ELR (cell line): ENCODE data around the gene GRIK4.
A peak's percentile ranks its signal among the peaks of the same experiment; 100 is the strongest.
"Not testable (repeated sequence)": the region's sequence is repeated elsewhere in the genome, so short reads cannot be mapped to it uniquely, and the experiment has no call there.

Experiments used
- DNase-seq: peaks from one replicate; pipeline ENCODE4 v3.0.0-alpha.2; 2015; ENCODE audit warnings: low read depth

GRIK4 gene

DNA sequence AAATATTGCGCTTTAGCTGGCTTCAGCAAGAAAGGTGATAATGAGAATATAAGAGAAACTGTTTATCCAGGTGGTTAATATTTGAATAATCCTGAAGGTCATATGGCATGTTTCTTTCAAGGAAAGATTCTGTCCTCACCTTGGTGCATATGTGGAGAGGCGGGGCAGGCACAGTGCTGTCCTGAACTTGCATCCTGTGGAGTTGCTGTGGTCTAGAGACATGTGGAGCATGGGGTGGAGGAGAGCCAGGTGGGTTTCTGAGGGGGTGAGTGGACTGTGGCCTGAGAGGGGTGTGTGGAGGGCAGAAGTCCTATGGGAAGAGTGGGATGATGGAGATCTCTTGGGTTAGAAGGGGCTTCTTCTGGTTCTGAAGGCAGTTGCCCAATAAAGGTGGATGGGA is 65.5 kb downstream of the GRIK4 start:
- no peak for DNase-seq

DNA sequence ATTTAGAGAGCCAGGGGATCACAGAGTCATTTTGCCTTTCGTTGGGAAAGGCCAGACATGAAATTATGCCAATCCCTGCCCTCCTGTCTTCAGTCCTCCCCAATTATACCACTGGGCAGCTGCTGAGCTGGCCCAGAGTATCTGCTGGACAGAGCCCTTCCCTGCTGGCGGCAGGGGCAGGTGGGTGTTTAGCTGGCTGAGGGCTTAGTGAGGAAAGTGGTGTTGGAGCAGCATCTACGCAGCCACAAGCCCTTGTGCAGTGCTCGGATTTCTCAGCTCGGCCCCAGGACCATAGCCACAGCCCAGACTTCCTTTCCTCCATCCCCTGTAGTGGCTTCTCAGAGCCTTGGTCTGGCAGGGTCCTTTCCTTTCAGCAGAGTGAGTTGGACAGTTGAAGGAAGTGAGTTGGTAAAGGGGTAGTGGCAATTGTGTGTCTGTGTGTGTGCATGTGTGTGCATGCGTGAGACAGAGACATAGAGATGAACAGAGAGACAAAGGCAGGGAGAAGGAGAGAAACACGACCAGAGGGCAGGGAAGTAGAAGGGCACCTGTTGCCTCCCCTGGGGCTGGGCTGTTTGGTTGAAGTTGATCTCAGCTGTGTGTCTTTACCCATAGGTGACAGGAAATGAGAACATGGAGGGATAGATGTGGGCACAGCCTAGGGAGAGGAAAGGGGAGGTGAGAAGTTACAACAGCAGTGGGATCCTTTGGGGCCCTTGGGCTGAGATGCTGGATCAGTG is 66.2 kb downstream of the GRIK4 start:
- DNase-seq: no peak

DNA sequence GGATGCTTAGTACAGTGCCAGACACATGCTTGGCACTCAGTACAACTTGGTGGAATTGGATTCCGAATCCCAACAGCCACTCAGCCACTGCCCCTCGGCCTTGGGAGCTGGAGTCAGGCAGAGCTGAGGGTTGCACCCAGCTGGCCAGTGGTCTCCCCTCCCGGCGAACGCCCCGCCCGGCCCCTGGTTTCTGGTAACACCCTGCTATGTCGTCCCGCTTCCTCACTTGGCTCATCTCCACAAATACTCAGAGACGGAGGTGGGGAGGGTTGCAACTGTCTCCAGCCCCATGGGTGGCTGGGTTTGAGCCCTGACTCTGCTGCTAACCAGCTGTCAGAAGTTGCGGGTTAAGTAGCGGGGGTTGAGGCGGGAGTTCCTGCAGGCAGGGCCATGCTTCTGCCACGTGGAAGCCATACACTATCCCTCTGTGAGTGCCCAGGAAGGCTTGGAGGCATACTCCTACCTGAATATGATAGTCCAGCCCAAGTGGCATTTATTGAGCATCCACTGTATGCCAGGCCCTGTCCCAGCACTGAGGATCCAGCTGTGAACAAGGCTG is 67.1 kb downstream of the GRIK4 start:
- no peak for DNase-seq

DNA sequence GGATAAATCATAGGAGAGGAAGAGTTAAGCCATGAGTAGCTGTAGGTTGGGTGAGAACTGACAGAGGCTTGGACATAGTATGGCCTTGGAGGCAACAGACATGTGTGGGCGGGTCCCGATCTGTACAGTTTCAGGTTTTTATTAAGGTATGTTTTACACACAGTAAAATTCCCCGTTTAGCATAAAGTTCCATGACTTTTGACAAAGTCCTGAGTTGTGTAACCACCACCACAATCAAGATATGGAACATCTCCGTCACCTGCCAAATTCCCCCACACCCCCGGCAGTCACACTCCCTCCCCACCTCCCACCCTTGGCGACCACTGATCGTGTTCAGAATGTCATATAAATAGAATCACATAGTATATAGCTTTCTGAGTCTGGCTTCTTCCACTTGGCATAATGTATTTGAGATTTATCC is 68.1 kb downstream of the GRIK4 start:
- DNase-seq: no peak

DNA sequence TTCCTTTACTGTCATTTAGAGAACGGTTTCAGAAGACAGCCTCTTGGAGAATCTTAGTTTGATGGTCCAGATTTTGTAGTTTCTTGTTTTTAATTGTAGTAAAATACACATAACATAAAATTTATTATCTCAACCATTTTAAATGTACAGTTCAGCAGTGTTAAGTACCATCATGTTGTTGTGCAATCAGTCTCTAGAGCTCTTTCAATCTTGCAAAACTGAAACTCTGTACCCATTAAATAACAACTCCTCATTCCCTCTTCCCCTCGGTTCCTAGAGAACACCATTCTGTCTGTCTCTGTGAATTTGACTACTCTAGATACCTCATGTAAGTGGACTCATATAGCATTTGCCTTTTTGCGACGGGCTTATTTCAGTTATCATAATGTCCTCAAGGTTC is 69.8 kb downstream of the GRIK4 start:
- DNase-seq: no peak

DNA sequence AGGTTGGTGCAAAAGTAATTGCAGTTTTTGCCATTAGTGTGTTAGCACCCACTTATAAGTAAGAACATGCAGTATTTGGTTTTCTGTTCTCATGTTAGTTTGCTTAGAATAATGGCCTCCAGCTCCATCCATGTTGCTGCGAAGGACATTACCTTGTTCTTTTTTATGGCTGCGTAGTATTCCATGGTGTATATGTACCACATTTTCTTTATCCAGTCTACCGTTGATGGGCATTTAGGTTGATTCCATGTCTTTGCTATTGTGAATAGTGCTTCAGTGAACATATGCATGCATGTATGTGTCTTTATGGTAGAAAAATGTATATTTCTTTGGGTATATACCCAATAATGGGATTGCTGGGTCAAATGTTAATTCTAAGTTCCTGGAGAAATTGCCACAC is 71.0 kb downstream of the GRIK4 start:
- not testable (repeated sequence) for DNase-seq

DNA sequence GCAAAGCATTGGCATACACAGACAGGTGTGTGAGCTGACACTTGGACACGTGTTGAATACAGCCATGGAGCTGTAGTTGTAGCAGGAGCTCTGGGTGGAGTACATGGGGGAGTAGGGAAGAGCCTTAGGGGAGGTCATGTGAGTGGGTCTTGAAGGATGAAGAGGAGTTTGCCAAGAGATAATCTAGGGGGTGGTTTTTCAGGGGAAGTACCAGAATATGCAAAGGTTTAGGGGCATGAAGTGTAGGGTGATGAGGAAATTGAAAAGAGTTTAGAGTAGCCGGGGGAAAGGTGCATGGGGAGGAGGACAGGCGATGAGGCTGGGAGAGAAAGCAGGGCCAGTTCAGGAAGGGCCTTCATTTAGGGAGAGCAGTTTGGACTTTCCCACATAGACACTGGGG is 74.5 kb downstream of the GRIK4 start:
- no peak for DNase-seq

DNA sequence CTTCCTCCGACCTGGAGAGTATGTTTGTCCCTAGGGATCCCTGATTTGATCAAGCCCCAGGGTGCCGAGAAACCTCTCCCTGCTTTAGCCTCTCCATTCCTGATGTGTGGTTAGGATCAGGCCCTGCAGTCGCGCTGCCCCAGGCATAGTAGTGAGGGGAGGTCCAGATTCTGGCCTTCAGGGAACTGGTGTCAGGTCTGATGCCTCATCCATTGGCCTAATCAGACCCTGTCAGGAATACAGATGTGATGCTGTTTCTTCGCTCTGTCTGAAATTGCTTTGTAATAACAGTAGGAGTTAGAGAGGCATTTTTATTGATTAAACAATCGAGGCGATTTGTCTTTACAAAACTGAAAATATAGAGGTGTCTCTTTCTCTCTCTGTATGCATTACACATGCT is 75.2 kb downstream of the GRIK4 start:
- no peak for DNase-seq

DNA sequence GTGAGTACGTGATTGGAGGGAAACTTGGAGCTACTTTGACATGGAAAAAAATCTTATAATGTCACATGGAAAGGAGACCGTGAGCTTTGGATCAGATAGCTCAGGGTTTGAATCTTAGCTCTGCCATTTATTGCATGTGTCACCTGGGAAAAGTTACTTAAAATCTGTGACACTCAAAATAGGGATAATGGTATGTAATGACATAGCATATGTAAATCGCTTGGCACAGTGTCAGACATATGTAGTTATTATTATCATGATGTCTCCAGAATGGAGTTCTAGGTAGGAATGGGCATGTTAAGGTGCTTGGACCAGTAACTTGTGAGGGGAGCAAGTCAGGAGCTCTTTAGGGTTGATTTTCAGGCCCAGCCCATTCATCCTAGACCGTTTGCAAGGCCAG is 75.8 kb downstream of the GRIK4 start:
- no peak for DNase-seq

DNA sequence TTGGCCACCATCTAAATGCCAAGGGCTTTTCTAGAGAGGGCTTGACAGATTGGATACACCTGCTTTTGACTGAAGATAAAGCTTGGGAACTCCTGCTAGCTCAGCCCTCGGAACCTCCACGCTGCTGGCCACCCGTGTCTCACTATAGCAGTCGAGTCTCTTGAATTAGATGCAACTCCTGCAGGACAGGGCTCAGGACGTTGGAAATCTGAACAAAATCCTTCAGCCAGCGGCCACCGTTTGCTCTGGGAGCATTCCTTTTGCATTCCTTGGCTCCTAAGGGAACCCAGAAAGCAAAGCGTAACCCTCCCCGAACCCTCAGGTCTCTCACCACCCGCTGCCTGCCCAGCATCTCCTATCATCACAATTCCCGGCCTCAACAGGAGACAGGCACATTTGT is 77.8 kb downstream of the GRIK4 start:
- no peak for DNase-seq

DNA sequence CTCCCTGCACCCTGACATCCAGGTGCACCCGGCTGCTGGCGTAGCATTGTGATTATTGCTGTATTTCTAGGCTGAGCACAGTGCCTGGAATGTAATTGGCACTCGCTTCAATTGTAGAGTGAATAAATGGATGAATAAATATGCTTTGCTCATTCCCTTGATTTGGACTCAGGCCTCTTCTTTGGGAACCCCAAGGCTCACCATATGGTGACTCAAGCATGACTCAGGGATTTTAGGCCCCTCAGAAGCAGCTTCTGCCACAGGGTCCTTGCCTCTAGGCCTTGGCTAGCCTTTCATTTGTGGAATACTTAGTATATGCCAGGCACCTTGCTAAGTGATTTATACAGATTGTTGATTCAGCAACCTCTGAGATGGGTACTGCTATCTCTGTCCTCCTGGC is 78.9 kb downstream of the GRIK4 start:
- peak; percentile 38 for DNase-seq

DNA sequence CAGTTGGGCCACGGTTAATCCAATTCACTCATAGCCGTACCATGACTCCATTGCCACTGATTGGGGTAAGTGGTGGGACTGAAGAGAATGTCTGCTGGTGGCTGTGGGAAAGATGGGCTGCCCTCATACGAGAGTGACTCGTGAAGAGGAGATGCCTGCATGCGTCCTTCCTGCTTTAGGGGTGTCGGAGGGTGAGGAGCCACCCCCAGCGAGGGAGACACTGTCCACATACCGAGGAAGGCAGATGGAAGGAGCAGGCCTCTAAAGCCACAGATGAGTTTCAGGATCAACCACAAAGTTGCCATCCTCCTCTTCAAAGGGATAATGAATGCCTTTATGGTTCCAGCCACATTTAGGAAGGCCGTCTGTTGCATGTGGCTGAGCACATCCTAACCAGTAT is 83.2 kb downstream of the GRIK4 start:
- no peak for DNase-seq

DNA sequence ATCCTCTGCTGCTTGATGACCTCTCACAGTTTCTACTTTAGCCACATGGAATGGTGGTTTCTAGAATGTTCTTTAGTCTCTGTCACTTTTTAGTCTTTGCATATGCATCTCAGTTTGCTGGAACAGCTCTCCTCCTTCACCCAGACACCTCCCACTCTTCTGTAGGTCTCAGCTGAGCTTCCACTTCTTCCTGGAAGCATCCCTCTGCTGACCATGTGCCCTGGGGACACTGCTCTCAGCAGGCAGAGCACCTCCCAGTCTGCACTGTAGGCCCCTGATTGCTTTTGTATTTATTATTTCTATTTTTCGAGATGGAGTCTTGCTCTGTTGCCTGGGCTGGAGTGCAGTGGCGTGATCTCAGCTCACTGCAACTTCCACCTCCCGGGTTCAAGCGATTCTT is 84.0 kb downstream of the GRIK4 start:
- no peak for DNase-seq

DNA sequence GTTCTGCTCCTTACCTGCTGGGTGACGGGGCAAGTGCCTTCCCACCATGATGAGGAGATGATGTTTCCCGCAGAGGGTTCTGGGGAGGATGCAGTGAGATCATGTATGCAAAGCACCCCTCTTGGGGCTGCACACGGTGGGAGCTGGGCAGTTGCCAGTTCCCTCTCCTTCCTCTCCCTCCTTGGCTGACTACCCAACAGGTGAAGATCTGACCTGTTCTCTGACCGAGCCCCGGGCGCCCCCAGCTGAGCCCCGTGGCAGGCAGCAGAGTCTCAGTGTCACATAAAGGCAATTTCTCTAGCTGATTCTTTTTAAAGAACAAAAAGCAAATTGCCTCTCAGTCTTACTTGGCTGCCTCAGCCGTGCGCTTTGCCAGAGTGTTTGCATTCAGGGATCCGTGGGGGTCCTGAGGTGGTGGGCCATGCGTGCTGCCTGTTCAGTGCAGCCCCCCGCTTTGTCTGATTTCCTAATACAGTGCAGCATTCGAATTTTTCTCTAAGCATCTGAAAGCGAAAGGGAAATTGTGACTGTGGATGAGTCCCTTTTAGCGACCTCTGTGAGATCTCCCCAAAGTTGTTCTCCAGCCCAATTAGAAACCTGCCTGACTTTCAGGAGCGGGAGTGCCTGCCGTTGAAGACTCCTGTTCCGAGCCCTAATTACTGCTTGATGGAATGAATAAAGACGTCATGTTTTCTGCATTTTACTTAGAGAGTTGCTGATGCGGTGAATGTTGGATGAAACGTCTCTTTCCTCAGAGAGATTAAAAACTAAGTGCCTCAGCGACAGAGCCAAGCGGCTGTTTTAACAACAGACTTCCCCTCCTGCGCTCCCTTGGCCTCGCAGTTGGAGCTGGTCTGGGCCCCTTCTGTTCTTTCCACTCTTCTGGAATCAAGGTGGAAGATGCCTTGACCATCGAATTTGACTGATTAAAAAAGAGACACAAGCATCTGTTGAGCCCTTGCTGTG is 86.0 kb downstream of the GRIK4 start:
- no peak for DNase-seq

DNA sequence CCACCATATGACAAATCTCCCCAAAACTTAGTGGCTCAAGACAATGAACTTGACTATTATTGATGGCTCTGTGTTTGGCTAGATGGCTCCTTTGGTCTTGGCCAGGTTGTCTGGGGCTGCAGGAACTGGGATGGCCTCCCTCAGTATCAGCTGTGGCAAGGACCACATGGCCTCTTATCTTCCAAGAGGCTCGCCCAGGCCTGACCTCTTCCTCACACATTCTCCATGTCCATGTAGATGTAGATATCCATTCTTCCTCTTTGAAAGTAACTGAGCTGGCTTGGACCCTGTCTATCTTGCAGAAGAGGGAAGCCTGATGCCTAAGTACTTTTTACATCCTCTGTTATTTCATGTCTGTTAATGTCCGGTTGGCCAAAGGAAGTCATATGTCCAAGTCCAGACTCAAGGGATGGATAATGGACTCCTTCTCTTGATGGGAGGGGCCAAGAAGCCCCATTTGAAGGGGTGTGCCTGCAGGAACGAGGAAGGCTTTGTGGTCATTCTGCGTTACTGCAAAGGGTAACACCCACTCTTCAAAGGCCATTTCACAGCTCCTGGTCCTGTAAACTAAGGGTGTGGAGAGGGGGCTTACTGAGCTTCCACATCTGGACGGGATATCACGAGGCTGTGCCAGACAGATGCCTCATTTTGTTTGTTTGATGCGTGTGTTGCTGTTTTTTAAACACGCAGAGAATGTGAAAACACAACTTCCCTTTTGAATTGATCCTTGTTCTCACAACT is 87.1 kb downstream of the GRIK4 start:
- no peak for DNase-seq

DNA sequence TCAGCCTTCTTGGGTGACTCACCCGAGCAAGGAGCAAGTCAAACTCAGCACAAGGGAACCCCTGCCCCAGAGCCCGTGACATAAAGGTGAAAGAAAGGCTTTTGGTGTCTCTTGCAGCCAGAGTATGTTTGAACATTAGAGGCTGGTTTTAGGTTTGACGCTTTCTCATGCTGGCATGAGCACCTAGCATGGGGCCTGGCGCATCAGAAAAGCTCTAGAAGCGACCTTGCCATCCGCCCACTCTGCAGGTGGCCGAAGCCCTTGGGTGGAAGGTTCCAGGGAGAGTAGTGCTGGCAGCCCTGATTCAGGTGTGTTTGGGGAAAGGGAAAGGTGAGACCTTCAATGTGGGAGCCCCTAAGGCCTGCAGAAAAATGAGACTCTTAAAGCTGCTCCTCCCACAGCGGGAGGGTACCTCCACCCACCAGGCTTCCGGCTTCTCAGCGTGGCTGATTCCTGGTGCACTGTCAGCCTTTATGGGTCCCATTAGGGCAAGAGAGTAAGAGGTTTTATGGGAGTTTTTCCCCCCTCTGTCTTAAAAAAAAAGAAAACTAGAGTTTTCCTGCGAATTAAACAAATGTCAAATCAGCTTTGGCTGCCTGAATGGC is 88.4 kb downstream of the GRIK4 start:
- DNase-seq: no peak

DNA sequence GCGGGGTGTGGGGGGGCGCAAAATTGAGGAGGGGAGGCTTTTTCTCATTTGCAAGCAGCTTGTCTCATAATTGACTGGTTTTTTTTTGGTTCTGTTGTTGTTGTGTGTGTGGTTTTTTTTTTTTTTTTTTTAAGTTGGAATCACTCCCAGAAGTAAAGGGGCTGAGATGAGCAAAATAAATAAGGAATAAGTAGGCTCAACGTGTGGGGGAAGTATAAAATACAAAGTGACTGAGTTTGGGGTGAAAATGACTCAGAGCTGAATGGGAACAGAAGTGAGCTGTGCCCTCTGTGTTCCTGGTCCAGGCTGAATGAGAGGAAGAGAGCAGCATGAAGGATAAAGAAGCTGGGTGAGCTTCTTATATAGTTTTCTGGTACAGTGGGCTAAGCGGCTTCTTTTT is 90.0 kb downstream of the GRIK4 start:
- DNase-seq: peak; percentile 10

DNA sequence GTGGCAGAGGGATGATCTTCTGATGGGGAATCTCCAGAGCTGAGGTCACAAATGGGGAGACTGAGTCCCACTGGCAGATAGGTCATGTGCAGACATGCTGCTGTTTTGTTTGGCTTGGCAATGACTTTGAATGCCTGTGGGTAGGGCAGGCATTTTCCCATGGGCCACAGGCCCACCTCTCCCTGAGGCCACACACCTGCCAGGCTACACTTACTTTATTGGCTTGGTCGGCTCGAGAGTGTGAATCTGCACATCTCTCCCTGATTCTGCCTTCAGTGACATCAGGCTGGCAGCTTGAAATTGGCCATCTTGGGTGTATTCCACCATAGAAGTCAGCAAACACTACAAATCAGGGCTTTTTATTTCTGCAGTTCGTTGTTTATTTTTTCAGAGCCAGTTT is 91.5 kb downstream of the GRIK4 start:
- no peak for DNase-seq

DNA sequence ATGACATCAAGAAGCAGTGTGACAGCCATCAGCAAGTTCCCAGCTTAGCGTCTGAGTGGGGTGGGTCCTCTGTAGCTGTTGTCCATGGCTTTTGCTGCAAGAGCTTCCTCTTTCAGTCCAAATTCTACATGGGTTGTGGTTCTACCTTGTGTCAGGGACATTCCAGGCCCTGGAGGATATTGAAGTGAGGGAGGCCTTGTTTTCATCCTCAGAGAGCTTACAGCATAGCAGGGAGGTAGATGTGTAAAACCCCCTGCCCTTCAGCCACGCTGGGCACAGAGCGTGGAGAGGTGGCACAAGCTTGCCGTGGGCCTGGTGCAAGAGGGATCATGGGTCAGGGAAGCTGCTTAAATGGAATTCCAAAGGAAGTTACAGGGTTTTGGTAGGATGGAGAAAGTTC is 93.9 kb downstream of the GRIK4 start:
- no peak for DNase-seq

DNA sequence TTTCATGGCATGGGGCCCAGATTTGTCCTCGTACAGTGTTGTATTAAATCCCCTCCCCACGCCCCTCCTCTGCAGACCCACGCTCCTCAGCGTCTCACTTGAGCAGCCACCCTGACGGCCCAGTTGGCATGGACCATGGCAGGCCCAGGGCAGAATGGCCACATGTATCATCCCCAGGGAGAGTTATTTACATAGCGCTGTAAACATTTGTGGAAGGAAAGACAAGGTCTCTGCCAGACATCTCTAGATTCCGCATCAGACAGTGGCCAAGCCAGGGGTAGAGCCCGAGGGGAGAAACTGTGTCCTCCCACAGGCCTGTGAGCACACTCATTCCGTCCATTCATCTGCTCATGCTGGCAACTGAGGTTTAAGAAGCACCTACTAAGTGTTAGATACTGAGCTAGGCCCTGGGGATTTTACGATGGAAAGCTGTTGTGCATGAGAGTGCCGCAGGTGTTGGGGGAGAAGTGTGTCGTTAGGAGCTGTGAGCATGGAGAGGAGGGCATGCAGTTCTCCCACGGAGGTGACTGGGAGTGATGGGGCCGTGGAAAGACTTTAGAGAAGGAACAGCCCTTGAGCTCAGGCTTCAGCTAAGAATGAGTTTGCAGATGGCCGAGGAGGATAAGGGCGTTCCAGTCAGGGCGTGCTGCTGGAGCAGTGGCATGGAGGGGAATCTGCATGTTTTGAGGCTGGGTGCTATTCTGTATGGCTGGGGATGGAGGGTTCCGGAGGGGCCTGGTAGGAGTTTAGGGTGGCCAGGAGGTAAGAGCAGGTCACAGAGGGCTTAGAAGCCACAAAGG is 94.9 kb downstream of the GRIK4 start:
- DNase-seq: no peak

DNA sequence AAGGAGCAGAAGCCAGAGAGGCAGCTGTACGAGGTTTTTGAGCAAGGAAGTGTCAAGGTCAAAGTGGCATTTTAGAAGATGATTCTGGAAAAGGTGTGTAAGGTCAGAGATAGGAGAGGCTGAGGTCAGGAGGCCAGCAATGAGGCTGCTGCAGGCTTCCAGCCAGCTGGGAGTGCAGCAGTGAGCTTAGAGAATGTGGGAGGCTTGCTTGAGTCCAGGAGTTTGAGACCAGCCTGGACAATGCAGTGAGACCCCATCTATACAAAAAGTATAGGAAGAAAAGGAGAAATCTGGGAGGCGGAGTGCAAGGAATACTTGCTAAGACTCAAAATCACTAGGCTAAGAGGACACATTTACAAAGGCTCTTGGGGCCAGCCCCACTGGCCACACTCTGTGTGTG is 96.5 kb downstream of the GRIK4 start:
- DNase-seq: no peak
